GM12878 (cell line): ENCODE data around the gene STKLD1. TPM values are rescaled to one million over a fixed set of nuclear protein-coding genes. Genes with fewer than 3 reads are reported as not detected.

ENCODE experiments used
- ATAC-seq: fragments of 200-7000 bp; cut with Tn5 transposase; 3 replicates; pipeline ENCODE4 v1.9.1; 2020; ENCODE audit warnings: mild to moderate bottlenecking, moderate library complexity
- BruUV-seq: library from RNA; stranded (reverse); fragments of 400-500 nt; replicated peaks from 2 replicates; lab custom pipeline; 2021; lab: Mats Ljungman, UMichigan
- CTCF ChIA-PET: fragments of 300-600 bp; sonication (Branson Sonifier 250); formaldehyde crosslinking; extraction: SDS; loops from one replicate; lab custom pipeline; 2021; ENCODE audit warnings: inconsistent platforms; lab: Yijun Ruan, JAX
- POLR2A ChIA-PET: fragments of 350-600 bp; formaldehyde crosslinking; extraction: SDS; loops from one replicate; lab custom pipeline; 2021; ENCODE audit warnings: inconsistent platforms; lab: Charles Lee
- RAD21 ChIA-PET: fragments of 300-600 bp; sonication (Branson Sonifier 250); formaldehyde crosslinking; loops from one replicate; lab custom pipeline; 2023; ENCODE audit warnings: antibody characterized with exemption; ENCODE audit not compliant: unreplicated experiment; lab: Charles Lee
- SMC1A ChIA-PET: fragments of 300-600 bp; sonication (Branson Sonifier 250); formaldehyde crosslinking; loops from one replicate; lab custom pipeline; 2023; ENCODE audit not compliant: unreplicated experiment, uncharacterized antibody; lab: Charles Lee
- DNase-seq: peaks from one replicate; pipeline ENCODE4 v3.0.0-alpha.2; 2011; ENCODE audit warnings: low read depth, low spot score
- FAIRE-seq: peaks from 3 replicates; lab custom pipeline; 2011; peaks lifted over from hg19 to GRCh38; lab: Jason Lieb, UNC
- H2AFZ ChIP-seq: 2 replicates; pipeline ENCODE4 v1.6.0; 2011; ENCODE audit warnings: low read depth, low read length, control low read depth; ENCODE audit not compliant: control insufficient read depth
- H3K27ac ChIP-seq: 2 replicates; pipeline ENCODE4 v1.5.1; 2011; ENCODE audit warnings: control low read depth; ENCODE audit not compliant: control insufficient read depth, insufficient read depth
- H3K27me3 ChIP-seq, 2 experiments: replicated peaks in 1 of 2; 2 replicates each; pipeline versions ENCODE4 v1.6.0 to v1.6.1; 2011; ENCODE audit warnings: low read length in 1 of 2; ENCODE audit not compliant: control insufficient read depth in 2 of 2, insufficient read depth in 2 of 2
- H3K36me3 ChIP-seq, 2 experiments: 2 replicates each; pipeline ENCODE4 v1.5.1; 2011; ENCODE audit warnings: low read length in 1 of 2; ENCODE audit not compliant: control insufficient read depth in 2 of 2, insufficient read depth in 2 of 2
- H3K4me1 ChIP-seq: 2 replicates; pipeline ENCODE4 v1.6.1; 2011; ENCODE audit warnings: mild to moderate bottlenecking, low read length, moderate library complexity, mixed read lengths; ENCODE audit not compliant: control insufficient read depth, insufficient read depth
- H3K4me2 ChIP-seq: 2 replicates; pipeline ENCODE4 v1.6.0; 2011; ENCODE audit warnings: control low read depth; ENCODE audit not compliant: control insufficient read depth, insufficient read depth
- H3K4me3 ChIP-seq: fragments of 200-600 bp; sonication (generic); 2 replicates; pipeline ENCODE4 v1.5.1; 2016
- H3K79me2 ChIP-seq: 2 replicates; pipeline ENCODE4 v1.6.0; 2011; ENCODE audit warnings: low read length; ENCODE audit not compliant: control insufficient read depth, insufficient read depth
- H3K9ac ChIP-seq: 2 replicates; pipeline ENCODE4 v1.8.0; 2011; ENCODE audit warnings: low read length, control low read depth, mixed read lengths; ENCODE audit not compliant: control insufficient read depth, insufficient read depth
- H3K9me3 ChIP-seq: replicated peaks from 3 replicates; pipeline ENCODE4 v1.5.1; 2011; ENCODE audit warnings: mild to moderate bottlenecking, low read length; ENCODE audit not compliant: control insufficient read depth, insufficient read depth
- H4K20me1 ChIP-seq: 2 replicates; pipeline ENCODE4 v1.6.0; 2011; ENCODE audit not compliant: control insufficient read depth, insufficient read depth
- CREB1 ChIP-seq: IDR thresholded peaks from 2 replicates; pipeline ENCODE4 v1.6.1; 2012; ENCODE audit warnings: low read depth, mild to moderate bottlenecking, inconsistent platforms
- CTCF ChIP-seq, 3 experiments: IDR thresholded peaks in 2 of 3; conservative IDR thresholded peaks in 1 of 3; 2 replicates each; pipeline ENCODE4 v1.5.1; 2011; ENCODE audit warnings: low read depth in 3 of 3, low read length in 3 of 3, mild to moderate bottlenecking in 3 of 3, control low read depth in 2 of 3, moderate library complexity in 2 of 3, inconsistent platforms in 1 of 3, mixed read lengths in 1 of 3; ENCODE audit not compliant: control insufficient read depth in 2 of 3, insufficient read depth in 1 of 3; ENCODE audit errors: extremely low read depth in 1 of 3
- IKZF2 ChIP-seq, 2 experiments: fragments of 450-650 bp; IDR thresholded peaks; 2 replicates each; pipeline ENCODE4 v1.6.1; 2017; ENCODE audit warnings: mild to moderate bottlenecking in 2 of 2, moderate library complexity in 2 of 2
- MEF2B ChIP-seq: fragments of 450-650 bp; IDR thresholded peaks from 2 replicates; pipeline ENCODE4 v1.6.1; 2018; ENCODE audit warnings: mild to moderate bottlenecking, moderate library complexity; ENCODE audit not compliant: partially characterized antibody, poor library complexity, severe bottlenecking
- RELB ChIP-seq: fragments of 450-650 bp; IDR thresholded peaks from 2 replicates; pipeline ENCODE4 v1.6.1; 2017; ENCODE audit warnings: low read depth, mild to moderate bottlenecking, moderate library complexity
- ZNF687 ChIP-seq: fragments of 450-650 bp; IDR thresholded peaks from 2 replicates; pipeline ENCODE4 v1.6.1; 2017; ENCODE audit warnings: mild to moderate bottlenecking, moderate library complexity
- WGBS: methylation state at CpG from one replicate; pipeline ENCODE4 v1.1.6; 2016; ENCODE audit warnings: low lambda C conversion rate; ENCODE audit not compliant: insufficient replicate concordance, insufficient coverage; ENCODE audit errors: missing lambda C conversion rate; 5-methylcytosine and 5-hydroxymethylcytosine counted together
- in situ Hi-C: fragments of 300-500 bp; cut with MboI; formaldehyde crosslinking; loops from 9 replicates; pipeline ENCODE4 v1.14.3; 2018; ENCODE audit warnings: mixed read lengths
- intact Hi-C: fragments of 100-400 bp; cut with micrococcal nuclease; formaldehyde crosslinking; loops from one replicate; pipeline ENCODE4 v1.14.2; 2022; ENCODE audit not compliant: unreplicated experiment
- polyA plus RNA-seq, 11 experiments: library from polyadenylated mRNA; depleted of rRNA in 4 of 11; unstranded in 6 of 11; stranded (reverse) in 5 of 11; fragments of >200 nt; fragmentation: Nextera tagmentation in 4 of 11; fragmentation: Illumina TruSeq in 1 of 11; extraction: Ambion mirVana in 4 of 11; extraction: Trizol in 1 of 11; gene quantifications; 1 replicate in 1 of 11; 2 replicates in 10 of 11; pipeline versions ENCODE4 v1.2.1 to v1.2.3, GENCODE V29; 2011 to 2016; ENCODE audit warnings: inconsistent platforms in 2 of 11, missing spikeins in 2 of 11, low read depth in 1 of 11
- total RNA-seq, 4 experiments: library from RNA; depleted of rRNA in 3 of 4; stranded (reverse); fragments of >200 nt in 3 of 4; fragmentation: Illumina TruSeq in 1 of 4; extraction: Trizol in 1 of 4; gene quantifications; 2 replicates each; pipeline versions ENCODE4 v1.2.1 to v1.2.3, GENCODE V29; 2013 to 2021

STKLD1 gene
- total and polyA plus RNA-seq, 10 of the 15 experiments (the other 5 are each of a cell fraction or from before 2014, with no cell fraction given): 0.07 to 0.40 (median 0.29) TPM; not detected in 4

- Histone ChIP-seq H3K9me3 (no peaks in the 10 kb centered on the region; the same call in 2 of the 3 replicates), H2AFZ (no peak overlapping the region; the same call in 1 of the 2 replicates), H3K27ac (peak overlapping the region; percentile 78), H3K4me1 (peaks cover 22% of the 10 kb centered on the region), H4K20me1 (peaks cover 13% of the 10 kb centered on the region), H3K4me2 (peak overlapping the region; percentile 83), H3K79me2 (peaks cover 56% of the 10 kb centered on the region), H3K27me3 (no peaks in the 10 kb centered on the region), H3K36me3 (peaks cover 4 to 11% of the 10 kb centered on the region in 2 experiments; a peak in 3 of 4 replicates), H3K4me3 (peak overlapping the region; percentile 97), H3K9ac (peak overlapping the region; percentile 93)
- ATAC-seq (peak; percentile 22), DNase-seq (no peak), FAIRE-seq (no peak)
- in situ Hi-C loops: no loop called here
- ChIA-PET RAD21 (interaction anchor here (0.6 kb wide), 1 partner anchor 20 kb away, joined by 3 read pairs; no protein-coding TSS in a partner anchor), POLR2A (interaction anchor here (0.6 to 1.7 kb wide), 4 partner anchors 14 to 486 kb away, joined by 3 to 9 read pairs (median 4); partner anchors contain the start of genes MED22 and RPL7A), SMC1A (interaction anchor here (0.7 to 1.3 kb wide), 4 partner anchors 12 to 46 kb away, joined by 3 to 5 read pairs (median 4); partner anchors contain the start of genes MED22, RPL7A and SURF2), CTCF (interaction anchor here (0.6 to 1.6 kb wide), 4 partner anchors 9 to 940 kb away, joined by 3 to 5 read pairs (median 4); no protein-coding TSS in a partner anchor)
- no TSS peak for BruUV-seq
- intact Hi-C loops: loop anchor here (5.0 kb wide), 1 partner anchor 42 kb away; the partner anchor contains the start of gene REXO4
- TF ChIP-seq ZNF687 (no peak), CREB1 (0 out of 2 replicates have a peak, but pooled peaks have one; percentile 17), MEF2B (peak; percentile 17), RELB (0 out of 2 replicates have a peak, but pooled peaks have one; percentile 16), CTCF (IDR thresholded peaks at IDR 0.05 in 2 of 3, conservative IDR thresholded peaks at IDR 0.05 in 1 of 3; ENCODE audit: control insufficient read depth in 2 of 3, extremely low read depth in 1 of 3, insufficient read depth in 1 of 3, low read depth in 3 of 3, low read length in 3 of 3) (peak in 2 of 3 experiments; percentile 9 to 38; a peak in 2 of 6 replicates), IKZF2 (IDR thresholded peaks at IDR 0.05) (0 out of 4 replicates have a peak, but pooled peaks of 1 of the 2 experiments have one; percentile 23)
- WGBS: 1% methylated on average over 34 of the region's 39 CpGs
Measured at GRCh38 chr9:133375116-133375723, 946 bp upstream of the STKLD1 start.
